IMR-90 (cell line): Measurements from ENCODE around the gene ENDOD1. TPM values are rescaled to one million over a fixed set of nuclear protein-coding genes. Genes with fewer than 3 reads are reported as not detected.

Experiments
- ATAC-seq: fragments of 200-7000 bp; cut with Tn5 transposase; 2 replicates; pipeline ENCODE4 v1.9.1; 2020; ENCODE audit warnings: low read depth, mild to moderate bottlenecking, moderate library complexity
- BruUV-seq: library from RNA; stranded (reverse); fragments of 400-500 nt; replicated peaks from 2 replicates; lab custom pipeline; 2021; lab: Mats Ljungman, UMichigan
- CTCF ChIA-PET: fragments of 300-600 bp; formaldehyde crosslinking; extraction: SDS; loops from one replicate; lab custom pipeline; 2021; ENCODE audit warnings: antibody characterized with exemption; lab: Yijun Ruan, JAX
- POLR2A ChIA-PET: fragments of 300-600 bp; sonication (Branson Sonifier 250); formaldehyde crosslinking; loops from one replicate; lab custom pipeline; 2022; ENCODE audit warnings: antibody characterized with exemption; ENCODE audit not compliant: unreplicated experiment; lab: Charles Lee
- DNase-seq: peaks from one replicate; pipeline ENCODE4 v3.0.0; 2013
- H2AFZ ChIP-seq: replicated peaks from 2 replicates; pipeline ENCODE3; 2013; ENCODE audit warnings: low read length, mild to moderate bottlenecking; ENCODE audit not compliant: poor library complexity
- H2AK5ac ChIP-seq: 2 replicates; pipeline ENCODE4 v1.6.1; 2013; ENCODE audit warnings: low read depth, low read length, inconsistent platforms
- H2AK9ac ChIP-seq: replicated peaks from 2 replicates; pipeline ENCODE3; 2013; ENCODE audit warnings: mild to moderate bottlenecking, low read depth, low read length, moderate library complexity; ENCODE audit not compliant: poor library complexity
- H2BK120ac ChIP-seq: 2 replicates; pipeline ENCODE4 v1.6.1; 2013; ENCODE audit warnings: low read depth, low read length, inconsistent platforms
- H2BK15ac ChIP-seq: 3 replicates; pipeline ENCODE4 v1.6.1; 2013; ENCODE audit warnings: low read depth, low read length, inconsistent platforms
- H2BK20ac ChIP-seq: 2 replicates; pipeline ENCODE4 v1.6.1; 2013; ENCODE audit warnings: low read depth, mild to moderate bottlenecking, inconsistent platforms, low read length, moderate library complexity
- H2BK5ac ChIP-seq: 2 replicates; pipeline ENCODE4 v1.6.1; 2013; ENCODE audit warnings: mild to moderate bottlenecking, low read depth, low read length, inconsistent platforms; ENCODE audit not compliant: poor library complexity, severe bottlenecking
- H3K14ac ChIP-seq: replicated peaks from 2 replicates; pipeline ENCODE4 v1.6.1; 2013; ENCODE audit warnings: low read depth, low read length, inconsistent platforms
- H3K18ac ChIP-seq: 2 replicates; pipeline ENCODE4 v1.6.1; 2013; ENCODE audit warnings: low read depth, low read length, control low read depth
- H3K23ac ChIP-seq: 2 replicates; pipeline ENCODE4 v1.6.1; 2013; ENCODE audit warnings: low read depth, low read length, inconsistent platforms
- H3K27ac ChIP-seq: 2 replicates; pipeline ENCODE4 v1.5.1; 2013; ENCODE audit warnings: mild to moderate bottlenecking, control low read depth, low read length; ENCODE audit not compliant: insufficient read depth
- H3K27me3 ChIP-seq: 2 replicates; pipeline ENCODE4 v1.6.1; 2013; ENCODE audit warnings: low read length; ENCODE audit not compliant: control insufficient read depth, insufficient read depth
- H3K36me3 ChIP-seq: 2 replicates; pipeline ENCODE4 v1.6.1; 2013; ENCODE audit warnings: low read length, mixed read lengths; ENCODE audit not compliant: control insufficient read depth, insufficient read depth
- H3K4ac ChIP-seq: 2 replicates; pipeline ENCODE4 v1.6.1; 2013; ENCODE audit warnings: low read depth, low read length, inconsistent platforms
- H3K4me1 ChIP-seq: 2 replicates; pipeline ENCODE4 v1.6.1; 2013; ENCODE audit warnings: low read length, mixed read lengths; ENCODE audit not compliant: control insufficient read depth, insufficient read depth
- H3K4me2 ChIP-seq: 2 replicates; pipeline ENCODE4 v1.6.1; 2013; ENCODE audit warnings: low read depth, mild to moderate bottlenecking, control low read depth, low read length, moderate library complexity
- H3K4me3 ChIP-seq: 2 replicates; pipeline ENCODE4 v1.5.1; 2013; ENCODE audit warnings: low read depth, mild to moderate bottlenecking, control low read depth, low read length, moderate library complexity; ENCODE audit not compliant: insufficient read depth
- H3K56ac ChIP-seq: 2 replicates; pipeline ENCODE4 v1.6.1; 2013; ENCODE audit warnings: low read length, inconsistent platforms; ENCODE audit not compliant: insufficient read depth; ENCODE audit errors: extremely low read depth
- H3K79me1 ChIP-seq, 2 experiments: 2 replicates each; pipeline ENCODE4 v1.6.1; 2013; ENCODE audit warnings: low read length in 2 of 2, inconsistent platforms in 1 of 2, low read depth in 1 of 2
- H3K9ac ChIP-seq: 2 replicates; pipeline ENCODE4 v1.6.1; 2013; ENCODE audit warnings: low read depth, low read length, control low read depth
- H3K9me1 ChIP-seq: 2 replicates; pipeline ENCODE4 v1.6.1; 2013; ENCODE audit warnings: low read length, inconsistent platforms; ENCODE audit not compliant: insufficient read depth
- H3K9me3 ChIP-seq: 2 replicates; pipeline ENCODE4 v1.6.1; 2013; ENCODE audit warnings: low read length; ENCODE audit not compliant: control insufficient read depth, insufficient read depth
- H4K20me1 ChIP-seq: 2 replicates; pipeline ENCODE4 v1.6.1; 2013; ENCODE audit warnings: low read length, inconsistent platforms; ENCODE audit not compliant: insufficient read depth
- H4K5ac ChIP-seq: 2 replicates; pipeline ENCODE4 v1.6.1; 2013; ENCODE audit warnings: mild to moderate bottlenecking, low read depth, low read length, control low read depth
- H4K8ac ChIP-seq, 2 experiments: 2 replicates each; pipeline ENCODE4 v1.6.1; 2013; ENCODE audit warnings: low read depth in 2 of 2, low read length in 2 of 2, control low read depth in 1 of 2, inconsistent platforms in 1 of 2
- H4K91ac ChIP-seq: 2 replicates; pipeline ENCODE4 v1.6.1; 2013; ENCODE audit warnings: low read depth, low read length, inconsistent platforms; ENCODE audit not compliant: insufficient read depth
- BHLHE40 ChIP-seq: fragments of 150-350 bp; IDR thresholded peaks from 2 replicates; pipeline ENCODE4 v1.6.1; 2016; ENCODE audit warnings: mild to moderate bottlenecking, low read depth, low read length
- CHD1 ChIP-seq: IDR thresholded peaks from 2 replicates; pipeline ENCODE4 v1.6.1; 2012; ENCODE audit warnings: low read depth, low read length, improper control_type of control experiment
- CTCF ChIP-seq: conservative IDR thresholded peaks from 2 replicates; pipeline ENCODE4 v1.5.1; 2012; ENCODE audit warnings: mild to moderate bottlenecking, low read depth, low read length, improper control_type of control experiment
- ELK1 ChIP-seq: fragments of 150-350 bp; IDR thresholded peaks from 2 replicates; pipeline ENCODE4 v1.6.1; 2016; ENCODE audit warnings: low read depth, mild to moderate bottlenecking, low read length, moderate library complexity, borderline replicate concordance
- FOS ChIP-seq: fragments of 150-350 bp; IDR thresholded peaks from 2 replicates; pipeline ENCODE4 v1.6.1; 2016; ENCODE audit warnings: low read depth, low read length
- MAFK ChIP-seq: IDR thresholded peaks from 2 replicates; pipeline ENCODE4 v1.6.1; 2012; ENCODE audit warnings: low read depth, low read length, improper control_type of control experiment
- MAZ ChIP-seq: IDR thresholded peaks from 2 replicates; pipeline ENCODE4 v1.6.1; 2012; ENCODE audit warnings: low read depth, mild to moderate bottlenecking, low read length, improper control_type of control experiment, moderate library complexity, borderline replicate concordance
- POLR2A ChIP-seq: IDR thresholded peaks from 2 replicates; pipeline ENCODE4 v1.6.1; 2012; ENCODE audit warnings: mild to moderate bottlenecking, low read depth, low read length
- RCOR1 ChIP-seq: IDR thresholded peaks from 2 replicates; pipeline ENCODE4 v1.6.1; 2012; ENCODE audit warnings: mild to moderate bottlenecking, low read length, improper control_type of control experiment; ENCODE audit not compliant: insufficient replicate concordance
- RFX5 ChIP-seq: IDR thresholded peaks from 2 replicates; pipeline ENCODE4 v1.8.0; 2012; ENCODE audit warnings: low read depth, mild to moderate bottlenecking, low read length, moderate library complexity
- WGBS, 2 experiments: methylation state at CpG; one replicate each; pipeline versions ENCODE4 v1.1.5 to v1.1.7; 2013; ENCODE audit warnings: missing lambda C conversion rate in 2 of 2; ENCODE audit not compliant: insufficient read length in 1 of 2; ENCODE audit errors: extremely low coverage in 2 of 2; 5-methylcytosine and 5-hydroxymethylcytosine counted together
- dilution Hi-C: fragments of 300-500 bp; cut with HindIII; formaldehyde crosslinking; loops from one replicate; pipeline ENCODE4 v1.14.3; 2018; ENCODE audit warnings: low sequenced_read_pairs; ENCODE audit not compliant: unreplicated experiment
- in situ Hi-C: fragments of 300-500 bp; cut with MboI; formaldehyde crosslinking; loops from 3 replicates; pipeline ENCODE4 v1.14.3; 2019; ENCODE audit warnings: low sequenced_read_pairs, inconsistent platforms, mixed read lengths
- intact Hi-C: fragments of 100-400 bp; cut with micrococcal nuclease; formaldehyde crosslinking; loops from 2 replicates; pipeline ENCODE4 v1.10.0; 2022
- polyA plus RNA-seq, 3 experiments: library from polyadenylated mRNA; depleted of rRNA; stranded (reverse); fragments of >200 nt; gene quantifications; 2 replicates each; pipeline ENCODE4 v1.2.3, GENCODE V29; 2012; ENCODE audit warnings: low replicate concordance in 1 of 3
- total RNA-seq: library from RNA; depleted of rRNA; stranded (reverse); fragments of >200 nt; gene quantifications from 2 replicates; pipeline ENCODE4 v1.2.3, GENCODE V29; 2012

ENDOD1 gene
- total and polyA plus RNA-seq, 2 of the 4 experiments (the other 2 are of a cell fraction) = 7.0 to 17.6 TPM

- no CpG with 5 or more reads among the region's 1 CpG for WGBS, 2 experiments
- Histone ChIP-seq H3K4me3 (no peak overlapping the region), H3K27ac (no peak overlapping the region), H3K9ac (no peak overlapping the region), H3K9me1 (no peaks in the 10 kb centered on the region), H2AFZ (no peak overlapping the region), H2BK15ac (no peak overlapping the region), H3K36me3 (no peaks in the 10 kb centered on the region), H2AK9ac (no peak overlapping the region), H3K4me1 (peaks cover 3% of the 10 kb centered on the region; the same call in 1 of the 2 replicates), H3K27me3 (no peaks in the 10 kb centered on the region; the same call in 1 of the 2 replicates), H2BK20ac (no peak overlapping the region), H3K14ac (no peak overlapping the region), H3K4ac (no peak overlapping the region), H3K4me2 (no peak overlapping the region), H4K8ac (no peak overlapping the region), H3K18ac (no peak overlapping the region), H4K91ac (no peak overlapping the region), H2BK120ac (no peak overlapping the region), H3K23ac (no peak overlapping the region), H4K5ac (no peak overlapping the region), H3K56ac (no peak overlapping the region), H2BK5ac (no peak overlapping the region), H2AK5ac (no peak overlapping the region), H4K20me1 (no peaks in the 10 kb centered on the region), H3K79me1 (no peaks in the 10 kb centered on the region), H3K9me3 (no peaks in the 10 kb centered on the region)
- intact Hi-C loops = no loop called here
- BruUV-seq = no TSS peak
- in situ Hi-C loops = loop anchor here (5.0 kb wide), 1 partner anchor 684 kb away; no protein-coding TSS in a partner anchor
- ATAC-seq = no peak
- dilution Hi-C loops = no loop called here
- DNase-seq = peak; percentile 6
- no peak for TF ChIP-seq CHD1
- no peak for TF ChIP-seq RFX5
- no peak for TF ChIP-seq MAFK
- no peak for TF ChIP-seq FOS
- TF ChIP-seq POLR2A = no peak
- no peak for TF ChIP-seq BHLHE40
- no peak for TF ChIP-seq RCOR1
- TF ChIP-seq MAZ = no peak
- no peak for TF ChIP-seq CTCF
- TF ChIP-seq ELK1 = no peak
- POLR2A ChIA-PET = no interaction called here
- CTCF ChIA-PET = no interaction called here
Measured at GRCh38 chr11:95078526-95078925, 11.1 kb upstream of the ENDOD1 start.
